ENCODE data around the gene ZBED4.

ZBED4 gene

GRCh38 chr22:49904040-49904369, 50.4 kb downstream of the ZBED4 start:
- Histone ChIP-seq H3K27me3 (ENCODE audit: low read depth, low read length) (no peaks in the 10 kb centered on the region), H3K9ac (ENCODE audit: low read length) (no peak overlapping the region), H4K20me1 (ENCODE audit: insufficient read depth, low read length) (no peaks in the 10 kb centered on the region), H3K4me1 (ENCODE audit: low read length) (no peaks in the 10 kb centered on the region), H2AFZ (ENCODE audit: low read depth, low read length) (no peak overlapping the region), H3K9me3 (ENCODE audit: insufficient read depth, low read length) (no peaks in the 10 kb centered on the region), H3K36me3 (replicated peaks; ENCODE audit: low read depth, low read length) (peaks cover 10% of the 10 kb centered on the region), H3K27ac (ENCODE audit: low read length) (no peak overlapping the region), H3K4me3 (ENCODE audit: low read length) (no peak overlapping the region), H3K79me2 (ENCODE audit: low read length) (no peaks in the 10 kb centered on the region), H3K4me2 (ENCODE audit: low read length) (no peak overlapping the region)
- no peak for TF ChIP-seq EZH2phosphoT487 (IDR thresholded peaks at IDR 0.05; ENCODE audit: low read depth)
- TF ChIP-seq CTCF (IDR thresholded peaks at IDR 0.05; ENCODE audit: low read depth, low read length) = no peak

- Histone ChIP-seq H3K79me2 (ENCODE audit: low read length) (no peaks in the 10 kb centered on the region), H4K20me1 (ENCODE audit: insufficient read depth, low read length) (no peaks in the 10 kb centered on the region), H3K27ac (ENCODE audit: low read length) (no peak overlapping the region), H3K4me2 (ENCODE audit: low read length) (no peak overlapping the region), H2AFZ (ENCODE audit: low read depth, low read length) (no peak overlapping the region), H3K9ac (ENCODE audit: low read length) (no peak overlapping the region), H3K9me3 (ENCODE audit: insufficient read depth, low read length) (no peaks in the 10 kb centered on the region), H3K27me3 (ENCODE audit: low read depth, low read length) (no peaks in the 10 kb centered on the region), H3K36me3 (replicated peaks; ENCODE audit: low read depth, low read length) (peaks cover 10% of the 10 kb centered on the region), H3K4me3 (ENCODE audit: low read length) (no peak overlapping the region), H3K4me1 (ENCODE audit: low read length) (no peaks in the 10 kb centered on the region)
- TF ChIP-seq CTCF (IDR thresholded peaks at IDR 0.05; ENCODE audit: low read depth, low read length) = no peak
- no peak for TF ChIP-seq EZH2phosphoT487 (IDR thresholded peaks at IDR 0.05; ENCODE audit: low read depth)
Measured at GRCh38 chr22:49905465-49905864, 51.8 kb downstream of the ZBED4 start.

GRCh38 chr22:49906071-49906798, 52.6 kb downstream of the ZBED4 start:
- H4K20me1 ChIP-seq (ENCODE audit: insufficient read depth, low read length) = no peaks in the 10 kb centered on the region
- TF ChIP-seq EZH2phosphoT487 (IDR thresholded peaks at IDR 0.05; ENCODE audit: low read depth) (no peak), CTCF (IDR thresholded peaks at IDR 0.05; ENCODE audit: low read depth, low read length) (no peak)
- no peak overlapping the region for H3K27ac ChIP-seq (ENCODE audit: low read length)
- no peaks in the 10 kb centered on the region for H3K4me1 ChIP-seq (ENCODE audit: low read length)
- H3K36me3 ChIP-seq (replicated peaks; ENCODE audit: low read depth, low read length) = peaks cover 9% of the 10 kb centered on the region
- no peaks in the 10 kb centered on the region for H3K27me3 ChIP-seq (ENCODE audit: low read depth, low read length)
- H2AFZ ChIP-seq (ENCODE audit: low read depth, low read length) = no peak overlapping the region
- H3K79me2 ChIP-seq (ENCODE audit: low read length) = no peaks in the 10 kb centered on the region
- H3K9me3 ChIP-seq (ENCODE audit: insufficient read depth, low read length) = no peaks in the 10 kb centered on the region
- H3K4me2 ChIP-seq (ENCODE audit: low read length) = no peak overlapping the region
- H3K4me3 ChIP-seq (ENCODE audit: low read length) = no peak overlapping the region
- H3K9ac ChIP-seq (ENCODE audit: low read length) = no peak overlapping the region

GRCh38 chr22:49906799-49907290, 53.2 kb downstream of the ZBED4 start:
- H3K9ac ChIP-seq (ENCODE audit: low read length) = no peak overlapping the region
- no peaks in the 10 kb centered on the region for H3K4me1 ChIP-seq (ENCODE audit: low read length)
- no peaks in the 10 kb centered on the region for H3K27me3 ChIP-seq (ENCODE audit: low read depth, low read length)
- no peak overlapping the region for H3K4me3 ChIP-seq (ENCODE audit: low read length)
- no peak overlapping the region for H2AFZ ChIP-seq (ENCODE audit: low read depth, low read length)
- H3K79me2 ChIP-seq (ENCODE audit: low read length) = no peaks in the 10 kb centered on the region
- no peaks in the 10 kb centered on the region for H3K9me3 ChIP-seq (ENCODE audit: insufficient read depth, low read length)
- peaks cover 6% of the 10 kb centered on the region for H3K36me3 ChIP-seq (replicated peaks; ENCODE audit: low read depth, low read length)
- no peaks in the 10 kb centered on the region for H4K20me1 ChIP-seq (ENCODE audit: insufficient read depth, low read length)
- TF ChIP-seq CTCF (IDR thresholded peaks at IDR 0.05; ENCODE audit: low read depth, low read length) (no peak), EZH2phosphoT487 (IDR thresholded peaks at IDR 0.05; ENCODE audit: low read depth) (no peak)
- H3K27ac ChIP-seq (ENCODE audit: low read length) = no peak overlapping the region
- H3K4me2 ChIP-seq (ENCODE audit: low read length) = no peak overlapping the region

Data from OCI-LY3 (cell line).